HCT116 (cell line): ENCODE results near the gene PRDX3. TPM values are rescaled to one million over a fixed set of nuclear protein-coding genes. Genes with fewer than 3 reads are reported as not detected.

Experiments used
- ATAC-seq: fragments of 200-7000 bp; cut with Tn5 transposase; 2 replicates; pipeline ENCODE4 v1.9.1; 2020; ENCODE audit warnings: mild to moderate bottlenecking, moderate library complexity
- BruUV-seq: library from RNA; stranded (reverse); fragments of 400-500 nt; replicated peaks from 2 replicates; lab custom pipeline; 2021; lab: Mats Ljungman, UMichigan
- CTCF ChIA-PET: fragments of 300-600 bp; sonication (Branson Sonifier 250); formaldehyde crosslinking; loops from one replicate; lab custom pipeline; 2021; ENCODE audit warnings: antibody characterized with exemption; lab: Charles Lee
- POLR2A ChIA-PET: fragments of 300-600, 350-600 bp; sonication (Branson Sonifier 250); formaldehyde crosslinking; loops from one replicate; lab custom pipeline; 2021; ENCODE audit warnings: antibody characterized with exemption; lab: Charles Lee
- RAD21 ChIA-PET, 2 experiments: fragments of 300-600 bp; sonication (Branson Sonifier 250); formaldehyde crosslinking; loops; one replicate each; lab custom pipeline; 2023; ENCODE audit warnings: low total read pairs in 2 of 2; ENCODE audit not compliant: uncharacterized antibody in 2 of 2, unreplicated experiment in 2 of 2, low non-redundant PET in 1 of 2; lab: Charles Lee
- DNase-seq: peaks from one replicate; pipeline ENCODE4 v3.0.0-alpha.2; 2010; ENCODE audit warnings: low read depth, low spot score
- H2AFZ ChIP-seq: fragments of 200-600 bp; shearing (Covaris generic), sonication (generic); 2 replicates; pipeline ENCODE4 v1.6.1; 2017; ENCODE audit warnings: low read depth, mixed run types, mixed read lengths, antibody characterized with exemption, low read length; ENCODE audit not compliant: poor library complexity, severe bottlenecking
- H3K27ac ChIP-seq: 2 replicates; pipeline ENCODE4 v1.5.1; 2012; ENCODE audit warnings: low read depth, low read length
- H3K27me3 ChIP-seq: fragments of 200-600 bp; sonication (generic); 2 replicates; pipeline ENCODE4 v1.6.1; 2016; ENCODE audit warnings: mixed run types, low read length, mixed read lengths; ENCODE audit not compliant: insufficient read depth
- H3K36me3 ChIP-seq, 2 experiments: fragments of 200-500 bp in 1 of 2; fragments of 200-600 bp in 1 of 2; sonication (Bioruptor generic) in 1 of 2; sonication (generic) in 1 of 2; 2 replicates each; pipeline versions ENCODE4 v1.5.1 to v1.6.1; 2014 to 2016; ENCODE audit warnings: low read length in 2 of 2, inconsistent platforms in 1 of 2, mixed read lengths in 1 of 2, mixed run types in 1 of 2; ENCODE audit not compliant: insufficient read depth in 2 of 2, control insufficient read depth in 1 of 2
- H3K4me1 ChIP-seq, 2 experiments: fragments of 200-600 bp in 1 of 2; sonication (generic) in 1 of 2; 2 replicates each; pipeline versions ENCODE4 v1.5.1 to v1.6.1; 2012 to 2017; ENCODE audit warnings: low read length in 2 of 2, inconsistent platforms in 1 of 2, mild to moderate bottlenecking in 1 of 2, mixed read lengths in 1 of 2, mixed run types in 1 of 2, moderate library complexity in 1 of 2; ENCODE audit not compliant: insufficient read depth in 2 of 2, control insufficient read depth in 1 of 2
- H3K4me2 ChIP-seq: fragments of 200-600 bp; sonication (generic); 2 replicates; pipeline ENCODE4 v1.6.1; 2017; ENCODE audit warnings: mixed run types, low read length, mixed read lengths
- H3K4me3 ChIP-seq, 2 experiments: fragments of 200-600 bp in 1 of 2; sonication (generic) in 1 of 2; replicated peaks in 1 of 2; 2 replicates each; pipeline ENCODE4 v1.5.1; 2011 to 2016; ENCODE audit warnings: low read length in 2 of 2, control low read depth in 1 of 2, low read depth in 1 of 2, mild to moderate bottlenecking in 1 of 2, mixed read lengths in 1 of 2, mixed run types in 1 of 2
- H3K79me2 ChIP-seq: fragments of 200-600 bp; sonication (generic); 2 replicates; pipeline ENCODE4 v1.6.1; 2017; ENCODE audit warnings: mild to moderate bottlenecking, mixed run types, low read length, moderate library complexity, mixed read lengths; ENCODE audit not compliant: insufficient read depth
- H3K9ac ChIP-seq: fragments of 200-600 bp; sonication (generic); 2 replicates; pipeline ENCODE4 v1.6.1; 2016; ENCODE audit warnings: low read length, mixed read lengths
- H3K9me2 ChIP-seq: fragments of 200-600 bp; sonication (generic), shearing (Covaris generic); 2 replicates; pipeline ENCODE4 v1.6.1; 2017; ENCODE audit warnings: mixed run types, mild to moderate bottlenecking, moderate library complexity; ENCODE audit not compliant: insufficient read depth
- H3K9me3 ChIP-seq, 2 experiments: fragments of 200-500 bp in 1 of 2; fragments of 200-600 bp in 1 of 2; sonication (Bioruptor generic) in 1 of 2; sonication (generic) in 1 of 2; 2 replicates each; pipeline ENCODE4 v1.6.1; 2014 to 2017; ENCODE audit warnings: low read length in 2 of 2, mixed read lengths in 2 of 2, inconsistent platforms in 1 of 2, low read depth in 1 of 2, mild to moderate bottlenecking in 1 of 2, mixed run types in 1 of 2, moderate library complexity in 1 of 2; ENCODE audit not compliant: control insufficient read depth in 1 of 2, insufficient read depth in 1 of 2
- H4K20me1 ChIP-seq: fragments of 200-600 bp; sonication (generic), shearing (Covaris generic); 2 replicates; pipeline ENCODE4 v1.6.1; 2017; ENCODE audit warnings: mixed run types, mild to moderate bottlenecking, moderate library complexity; ENCODE audit not compliant: insufficient read depth
- ATF3 ChIP-seq: IDR thresholded peaks from 2 replicates; pipeline ENCODE4 v1.6.1; 2012
- CBX3 ChIP-seq: IDR thresholded peaks from 2 replicates; pipeline ENCODE4 v1.6.1; 2012; ENCODE audit warnings: low read depth
- EGR1 ChIP-seq: IDR thresholded peaks from 2 replicates; pipeline ENCODE4 v1.6.1; 2012; ENCODE audit warnings: low read depth
- ELF1 ChIP-seq: IDR thresholded peaks from 2 replicates; pipeline ENCODE4 v1.6.1; 2012; ENCODE audit warnings: low read depth, borderline replicate concordance
- EZH2 ChIP-seq: fragments of 200-600 bp; sonication (generic); IDR thresholded peaks from 2 replicates; pipeline ENCODE4 v1.6.1; 2017; ENCODE audit warnings: antibody characterized with exemption, mixed run types
- EZH2phosphoT487 ChIP-seq: fragments of 200-600 bp; IDR thresholded peaks from 2 replicates; pipeline ENCODE4 v1.6.1; 2018; ENCODE audit warnings: antibody characterized with exemption, borderline replicate concordance
- ZFX ChIP-seq: fragments of 450-650 bp; IDR thresholded peaks from 2 replicates; pipeline ENCODE4 v1.6.1; 2017
- ZNF274 ChIP-seq: fragments of 200-500 bp; sonication (Bioruptor generic); IDR thresholded peaks from 2 replicates; pipeline ENCODE4 v1.6.1; 2014; ENCODE audit warnings: mild to moderate bottlenecking, low read depth, low read length, inconsistent platforms
- intact Hi-C: fragments of 100-400 bp; cut with micrococcal nuclease; formaldehyde crosslinking; loops from 2 replicates; pipeline ENCODE4 v1.10.0; 2022
- total RNA-seq: library from RNA; stranded (reverse); gene quantifications from one replicate; pipeline ENCODE4 v1.2.1, GENCODE V29; 2021; ENCODE audit not compliant: unreplicated experiment
- TF ChIP-seq, protein P1 (sequence below), 3 experiments: fragments of 200-600 bp in 1 of 3; sonication (generic) in 1 of 3; IDR thresholded peaks in 2 of 3; conservative IDR thresholded peaks in 1 of 3; 2 replicates each; pipeline ENCODE4 v1.5.1; 2012 to 2017; ENCODE audit warnings: low read depth in 2 of 3, low read length in 2 of 3, antibody characterized with exemption in 1 of 3, borderline replicate concordance in 1 of 3, control low read depth in 1 of 3, mild to moderate bottlenecking in 1 of 3, mixed read lengths in 1 of 3, mixed run types in 1 of 3, moderate library complexity in 1 of 3; ENCODE audit not compliant: insufficient read depth in 1 of 3
- TF ChIP-seq, protein P2 (sequence below): IDR thresholded peaks from 2 replicates; pipeline ENCODE4 v1.6.1; 2012

PRDX3 gene
- total RNA-seq, 1 experiment from 2014 or later = 281 TPM

DNA sequence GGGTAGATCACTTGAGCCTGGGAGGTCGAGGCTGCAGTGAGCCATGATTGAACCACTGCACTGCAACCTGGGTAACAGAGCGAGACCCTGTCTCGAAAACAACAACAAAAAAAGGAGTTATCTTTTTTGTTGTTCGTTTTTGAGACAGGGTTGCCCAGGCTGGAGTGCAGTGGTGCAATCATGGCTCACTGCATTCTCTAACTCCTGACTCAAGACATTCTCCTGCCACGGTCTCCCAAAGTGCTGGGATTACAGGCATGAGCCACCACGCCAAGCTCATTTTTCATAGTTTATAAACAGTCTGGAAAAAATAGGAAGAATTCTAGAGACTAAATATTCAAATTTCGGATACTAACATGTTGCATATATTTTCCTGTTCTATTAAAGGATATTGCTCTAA is 42.5 kb downstream of the PRDX3 start (continued):
- TF ChIP-seq, protein P1, sequence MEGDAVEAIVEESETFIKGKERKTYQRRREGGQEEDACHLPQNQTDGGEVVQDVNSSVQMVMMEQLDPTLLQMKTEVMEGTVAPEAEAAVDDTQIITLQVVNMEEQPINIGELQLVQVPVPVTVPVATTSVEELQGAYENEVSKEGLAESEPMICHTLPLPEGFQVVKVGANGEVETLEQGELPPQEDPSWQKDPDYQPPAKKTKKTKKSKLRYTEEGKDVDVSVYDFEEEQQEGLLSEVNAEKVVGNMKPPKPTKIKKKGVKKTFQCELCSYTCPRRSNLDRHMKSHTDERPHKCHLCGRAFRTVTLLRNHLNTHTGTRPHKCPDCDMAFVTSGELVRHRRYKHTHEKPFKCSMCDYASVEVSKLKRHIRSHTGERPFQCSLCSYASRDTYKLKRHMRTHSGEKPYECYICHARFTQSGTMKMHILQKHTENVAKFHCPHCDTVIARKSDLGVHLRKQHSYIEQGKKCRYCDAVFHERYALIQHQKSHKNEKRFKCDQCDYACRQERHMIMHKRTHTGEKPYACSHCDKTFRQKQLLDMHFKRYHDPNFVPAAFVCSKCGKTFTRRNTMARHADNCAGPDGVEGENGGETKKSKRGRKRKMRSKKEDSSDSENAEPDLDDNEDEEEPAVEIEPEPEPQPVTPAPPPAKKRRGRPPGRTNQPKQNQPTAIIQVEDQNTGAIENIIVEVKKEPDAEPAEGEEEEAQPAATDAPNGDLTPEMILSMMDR (IDR thresholded peaks at IDR 0.05 in 2 of 3, conservative IDR thresholded peaks at IDR 0.05 in 1 of 3; ENCODE audit: borderline replicate concordance in 1 of 3, insufficient read depth in 1 of 3, low read depth in 2 of 3, low read length in 2 of 3) = no peak

GRCh38 chr10:119135513-119135881 is 43.1 kb downstream of the PRDX3 start:
- Histone ChIP-seq H3K4me1 (peaks cover 0 to 6% of the 10 kb centered on the region in 2 experiments; a peak in 1 of 4 replicates), H3K27me3 (no peaks in the 10 kb centered on the region), H3K9me3 (no peaks in the 10 kb centered on the region), H3K9me2 (no peaks in the 10 kb centered on the region), H3K79me2 (no peaks in the 10 kb centered on the region), H2AFZ (no peak overlapping the region), H3K4me3 (no peak overlapping the region), H3K27ac (no peak overlapping the region), H3K9ac (no peak overlapping the region), H4K20me1 (no peaks in the 10 kb centered on the region), H3K36me3 (peaks cover 14 to 15% of the 10 kb centered on the region in 2 experiments), H3K4me2 (no peak overlapping the region)
- ATAC-seq (no peak), DNase-seq (no peak)
- intact Hi-C loops = no loop called here
- ChIA-PET RAD21 (interaction anchor here in 1 of 2 experiments (0.7 kb wide), 1 partner anchor 9 kb away, joined by 3 read pairs; no protein-coding TSS in a partner anchor), POLR2A (no interaction called here), CTCF (no interaction called here)
- BruUV-seq = no TSS peak
- TF ChIP-seq ELF1 (no peak), CBX3 (no peak), EZH2 (no peak), ATF3 (no peak), EGR1 (no peak), ZFX (no peak), EZH2phosphoT487 (no peak), ZNF274 (no peak)
- TF ChIP-seq, protein P1 (IDR thresholded peaks at IDR 0.05 in 2 of 3, conservative IDR thresholded peaks at IDR 0.05 in 1 of 3; ENCODE audit: borderline replicate concordance in 1 of 3, insufficient read depth in 1 of 3, low read depth in 2 of 3, low read length in 2 of 3) = no peak
- TF ChIP-seq, protein P2, sequence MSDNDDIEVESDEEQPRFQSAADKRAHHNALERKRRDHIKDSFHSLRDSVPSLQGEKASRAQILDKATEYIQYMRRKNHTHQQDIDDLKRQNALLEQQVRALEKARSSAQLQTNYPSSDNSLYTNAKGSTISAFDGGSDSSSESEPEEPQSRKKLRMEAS = no peak
